PFSK-1 (cell line): ENCODE data around the gene SYNE3.

Source experiments
- FOXP2 ChIP-seq: optimal IDR thresholded peaks from 2 replicates; pipeline ENCODE3; 2011; ENCODE audit warnings: borderline replicate concordance, control low read depth, inconsistent platforms; ENCODE audit not compliant: insufficient read depth; ENCODE audit errors: extremely low read length, extremely low read depth
- POLR2AphosphoS5 ChIP-seq: IDR thresholded peaks from 2 replicates; pipeline ENCODE4 v1.6.1; 2012; ENCODE audit warnings: low read depth, mild to moderate bottlenecking, control low read depth, low read length, moderate library complexity
- SIN3A ChIP-seq: IDR thresholded peaks from 2 replicates; pipeline ENCODE4 v1.6.1; 2012; ENCODE audit warnings: mild to moderate bottlenecking, low read length, moderate library complexity, borderline replicate concordance; ENCODE audit not compliant: insufficient read depth
- TAF1 ChIP-seq: IDR thresholded peaks from 2 replicates; pipeline ENCODE4 v1.6.1; 2012; ENCODE audit warnings: low read length, control low read depth, borderline replicate concordance; ENCODE audit not compliant: insufficient read depth
- TF ChIP-seq, protein P1 (sequence below), 2 experiments: IDR thresholded peaks; 2 replicates each; pipeline versions ENCODE4 v1.6.1 to v1.8.0; 2011 to 2012; ENCODE audit warnings: low read depth in 2 of 2, low read length in 2 of 2, control low read depth in 1 of 2, inconsistent platforms in 1 of 2, mild to moderate bottlenecking in 1 of 2, moderate library complexity in 1 of 2; ENCODE audit not compliant: insufficient read depth in 1 of 2

Gene SYNE3

DNA sequence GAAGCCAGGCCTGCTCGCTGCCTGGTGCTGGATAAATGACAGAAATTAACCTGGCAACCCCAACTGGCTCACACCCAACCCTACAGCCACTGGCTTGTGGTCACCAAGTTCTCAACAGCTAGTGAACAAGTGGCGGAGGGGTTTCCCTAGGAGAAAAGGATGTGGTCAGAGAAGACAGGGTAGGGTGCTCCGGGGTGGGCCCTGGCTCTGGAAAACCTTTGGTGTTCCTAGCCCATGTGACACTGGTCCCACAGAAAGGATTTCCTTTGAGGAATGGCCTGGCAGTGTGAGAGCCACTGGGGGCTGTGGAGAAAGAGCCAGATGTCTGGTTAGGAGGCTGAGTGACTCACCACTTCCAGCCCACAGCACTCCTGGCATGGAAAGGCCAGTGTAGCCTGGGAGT, 8.7 kb downstream of the SYNE3 start:
- TF ChIP-seq SIN3A = no peak
- no peak for TF ChIP-seq FOXP2
- TF ChIP-seq TAF1 = no peak
- TF ChIP-seq POLR2AphosphoS5 = no peak

DNA sequence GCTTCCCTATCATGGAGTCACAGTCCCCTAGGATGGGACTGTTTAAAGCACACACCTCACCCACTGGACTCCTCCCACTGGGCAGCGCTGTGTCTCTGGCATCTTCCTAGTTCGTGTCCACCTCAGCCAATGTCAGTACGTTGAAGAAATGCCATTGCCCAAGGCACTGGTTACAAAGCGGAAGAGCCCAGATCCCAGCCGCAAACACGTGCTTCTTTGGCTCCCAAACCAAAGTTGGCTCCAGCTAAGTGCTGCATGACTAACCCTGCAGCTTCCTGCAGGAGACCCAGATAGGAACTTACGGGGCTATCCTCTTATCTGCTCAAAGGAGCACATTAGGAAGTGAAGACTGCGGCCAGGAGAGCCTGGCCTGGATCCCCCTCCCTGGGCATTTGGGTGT, 9.3 kb downstream of the SYNE3 start:
- no peak for TF ChIP-seq POLR2AphosphoS5
- no peak for TF ChIP-seq SIN3A
- TF ChIP-seq, protein P1, sequence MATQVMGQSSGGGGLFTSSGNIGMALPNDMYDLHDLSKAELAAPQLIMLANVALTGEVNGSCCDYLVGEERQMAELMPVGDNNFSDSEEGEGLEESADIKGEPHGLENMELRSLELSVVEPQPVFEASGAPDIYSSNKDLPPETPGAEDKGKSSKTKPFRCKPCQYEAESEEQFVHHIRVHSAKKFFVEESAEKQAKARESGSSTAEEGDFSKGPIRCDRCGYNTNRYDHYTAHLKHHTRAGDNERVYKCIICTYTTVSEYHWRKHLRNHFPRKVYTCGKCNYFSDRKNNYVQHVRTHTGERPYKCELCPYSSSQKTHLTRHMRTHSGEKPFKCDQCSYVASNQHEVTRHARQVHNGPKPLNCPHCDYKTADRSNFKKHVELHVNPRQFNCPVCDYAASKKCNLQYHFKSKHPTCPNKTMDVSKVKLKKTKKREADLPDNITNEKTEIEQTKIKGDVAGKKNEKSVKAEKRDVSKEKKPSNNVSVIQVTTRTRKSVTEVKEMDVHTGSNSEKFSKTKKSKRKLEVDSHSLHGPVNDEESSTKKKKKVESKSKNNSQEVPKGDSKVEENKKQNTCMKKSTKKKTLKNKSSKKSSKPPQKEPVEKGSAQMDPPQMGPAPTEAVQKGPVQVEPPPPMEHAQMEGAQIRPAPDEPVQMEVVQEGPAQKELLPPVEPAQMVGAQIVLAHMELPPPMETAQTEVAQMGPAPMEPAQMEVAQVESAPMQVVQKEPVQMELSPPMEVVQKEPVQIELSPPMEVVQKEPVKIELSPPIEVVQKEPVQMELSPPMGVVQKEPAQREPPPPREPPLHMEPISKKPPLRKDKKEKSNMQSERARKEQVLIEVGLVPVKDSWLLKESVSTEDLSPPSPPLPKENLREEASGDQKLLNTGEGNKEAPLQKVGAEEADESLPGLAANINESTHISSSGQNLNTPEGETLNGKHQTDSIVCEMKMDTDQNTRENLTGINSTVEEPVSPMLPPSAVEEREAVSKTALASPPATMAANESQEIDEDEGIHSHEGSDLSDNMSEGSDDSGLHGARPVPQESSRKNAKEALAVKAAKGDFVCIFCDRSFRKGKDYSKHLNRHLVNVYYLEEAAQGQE (IDR thresholded peaks at IDR 0.05; ENCODE audit: insufficient read depth in 1 of 2, low read depth in 2 of 2, low read length in 2 of 2) = 0 out of 4 replicates have a peak, but pooled peaks of 1 of the 2 experiments have one; percentile 22
- peak; percentile 17 for TF ChIP-seq FOXP2
- no peak for TF ChIP-seq TAF1

GRCh38 chr14:95505030-95505589, 11.3 kb downstream of the SYNE3 start:
- TF ChIP-seq, protein P1 (IDR thresholded peaks at IDR 0.05; ENCODE audit: insufficient read depth in 1 of 2, low read depth in 2 of 2, low read length in 2 of 2) = no peak

- TF ChIP-seq TAF1 (no peak), FOXP2 (no peak), POLR2AphosphoS5 (no peak), SIN3A (no peak)
- TF ChIP-seq, protein P1 (IDR thresholded peaks at IDR 0.05; ENCODE audit: insufficient read depth in 1 of 2, low read depth in 2 of 2, low read length in 2 of 2) = no peak
Measured at GRCh38 chr14:95504135-95505029, 12.1 kb downstream of the SYNE3 start.

DNA sequence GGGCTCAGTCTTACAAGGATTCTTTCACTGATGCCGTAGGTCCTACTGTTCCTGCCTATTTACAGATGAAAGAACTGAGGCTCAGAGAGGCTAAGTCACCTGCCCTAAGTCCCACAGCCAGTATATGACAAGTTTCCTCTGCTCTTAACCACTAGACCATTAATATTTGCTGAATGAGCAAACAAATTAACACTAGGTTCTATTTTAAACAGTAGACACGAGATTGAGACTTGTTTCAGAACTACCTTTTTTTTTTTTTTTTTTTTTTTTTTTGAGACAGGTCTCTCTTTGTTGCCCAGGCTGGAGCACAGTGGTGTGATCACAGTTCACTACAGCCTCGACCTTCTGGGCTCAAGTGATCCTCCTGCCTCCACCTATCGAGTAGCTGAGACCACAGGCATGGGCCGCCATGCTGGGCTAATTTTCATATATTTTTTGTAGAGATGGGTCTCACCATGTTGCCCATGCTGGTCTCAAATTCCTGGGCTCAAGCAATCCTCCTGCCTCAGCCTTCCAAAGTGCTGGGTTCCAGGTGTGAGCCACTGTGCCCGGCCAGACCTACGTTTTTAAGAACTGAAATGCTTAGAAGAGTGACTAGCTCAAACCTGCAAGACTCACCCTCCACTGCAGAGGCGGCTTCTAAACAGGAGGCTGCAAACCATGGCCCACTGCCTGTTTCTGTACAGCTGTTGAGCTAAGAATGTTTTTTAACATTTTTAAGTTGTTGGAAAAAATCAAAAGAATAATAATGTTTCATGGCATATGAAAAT, 12.9 kb downstream of the SYNE3 start:
- TF ChIP-seq SIN3A = no peak
- TF ChIP-seq TAF1 = no peak
- TF ChIP-seq FOXP2 = no peak
- TF ChIP-seq POLR2AphosphoS5 = no peak
- TF ChIP-seq, protein P1 (IDR thresholded peaks at IDR 0.05; ENCODE audit: insufficient read depth in 1 of 2, low read depth in 2 of 2, low read length in 2 of 2) = no peak
